Glomerular visceral epithelial cell (primary cell): ENCODE measurements around the gene ATP8A2.
A peak's percentile ranks its signal among the peaks of the same experiment; 100 is the strongest.
"Not testable (repeated sequence)": the region's sequence is repeated elsewhere in the genome, so short reads cannot be mapped to it uniquely, and the experiment has no call there.

Experiments used
- DNase-seq: peaks from one replicate; pipeline ENCODE4 v3.0.0-alpha.2; 2016; ENCODE audit errors: extremely low spot score

Gene ATP8A2

GRCh38 chr13:25371875-25372283, at the start of gene ATP8A2:
ATP8A2 (plus strand) TSS chr13:25371974; CDS start chr13:25372213, 239 bp downstream.
- no peak for DNase-seq

DNA sequence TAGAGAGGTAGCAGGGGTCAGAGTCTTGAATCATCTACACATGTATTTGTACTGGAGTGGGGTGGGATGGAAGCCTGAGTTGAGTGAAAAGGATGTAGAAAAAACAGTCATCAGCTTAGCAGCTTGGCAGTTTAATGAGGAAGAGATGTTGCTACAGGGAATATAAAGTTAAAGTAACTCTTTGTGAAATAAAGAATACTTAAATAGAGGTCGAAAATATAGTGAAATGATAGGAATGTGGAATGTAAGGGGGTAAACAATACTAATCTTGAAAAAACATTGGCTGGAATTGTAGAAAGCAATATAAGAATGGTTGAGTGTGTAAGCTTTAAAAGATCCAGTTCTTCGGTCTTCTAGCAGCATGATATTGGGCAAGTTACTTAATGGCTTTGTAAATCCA, 47.7 kb upstream of the ATP8A2 start:
- no peak for DNase-seq

DNA sequence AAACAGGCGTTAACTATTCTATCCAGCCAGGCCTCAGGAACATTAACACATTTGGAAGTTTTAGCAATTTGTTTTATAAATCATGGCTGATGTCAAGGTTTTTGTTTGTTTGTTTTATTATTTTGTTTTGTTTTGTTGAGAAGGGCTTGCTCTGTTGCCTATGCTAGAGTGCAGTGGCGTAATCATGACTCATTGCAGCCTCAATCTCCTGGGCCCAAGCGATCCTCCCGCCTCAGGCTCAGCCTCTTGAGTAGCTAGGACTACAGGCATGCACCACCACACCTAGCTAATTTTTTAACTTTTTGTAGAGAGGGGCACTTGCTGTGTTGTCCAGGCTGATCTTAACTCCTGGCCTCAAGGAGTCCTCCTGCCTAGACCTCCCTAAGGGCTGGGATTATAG, 42.1 kb upstream of the ATP8A2 start:
- no peak for DNase-seq

- DNase-seq: no peak
Observed at GRCh38 chr13:25330541-25330940, 41.2 kb upstream of the ATP8A2 start.

GRCh38 chr13:25335856-25336255, 35.9 kb upstream of the ATP8A2 start:
- DNase-seq: no peak

DNA sequence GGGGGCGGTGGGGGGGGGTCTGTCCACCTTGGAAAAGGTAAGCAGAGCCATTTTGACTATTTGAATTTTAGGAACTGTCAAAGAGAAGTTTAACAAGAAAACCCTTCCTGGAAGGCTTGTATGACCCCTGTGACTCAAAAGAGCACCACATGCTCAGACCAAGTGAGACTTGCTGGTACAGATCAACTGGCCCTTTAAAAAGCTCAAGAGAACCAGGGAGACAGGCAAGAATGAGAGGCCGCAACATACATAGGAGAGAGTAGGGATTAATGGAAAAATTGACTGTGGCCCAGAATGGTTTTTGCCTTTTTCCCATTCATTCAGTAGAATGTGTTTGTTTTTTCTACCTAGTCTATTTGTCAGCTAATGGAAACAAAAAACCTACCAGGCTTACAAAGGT, 26.2 kb upstream of the ATP8A2 start:
- no peak for DNase-seq

DNA sequence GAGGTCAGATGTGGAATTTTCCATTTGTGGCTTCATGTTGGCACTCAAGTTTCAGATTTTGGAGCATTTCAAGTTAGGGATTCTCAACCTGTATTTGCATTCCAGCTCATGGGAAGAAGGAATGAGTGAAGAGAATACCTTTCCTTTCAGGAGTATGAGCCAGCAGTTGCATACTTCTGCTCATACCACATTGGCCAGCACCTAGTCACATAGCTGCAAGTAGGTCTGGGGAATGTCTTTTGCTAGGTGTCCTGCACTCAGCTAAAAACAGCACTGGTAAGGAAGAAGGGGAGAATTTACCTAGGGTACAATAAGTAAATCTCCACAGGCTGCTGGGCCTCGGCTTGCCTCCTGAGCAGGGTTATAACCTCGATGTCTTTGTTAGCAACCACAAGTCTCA, 24.6 kb upstream of the ATP8A2 start:
- DNase-seq: no peak

GRCh38 chr13:25351404-25351803, 20.4 kb upstream of the ATP8A2 start:
- DNase-seq: no peak

GRCh38 chr13:25352230-25352629, 19.5 kb upstream of the ATP8A2 start:
- no peak for DNase-seq

- DNase-seq: no peak
Observed at GRCh38 chr13:25352806-25353205, 19.0 kb upstream of the ATP8A2 start.

- no peak for DNase-seq
Observed at GRCh38 chr13:25353344-25353743, 18.4 kb upstream of the ATP8A2 start.

GRCh38 chr13:25354377-25354776, 17.4 kb upstream of the ATP8A2 start:
- no peak for DNase-seq

DNA sequence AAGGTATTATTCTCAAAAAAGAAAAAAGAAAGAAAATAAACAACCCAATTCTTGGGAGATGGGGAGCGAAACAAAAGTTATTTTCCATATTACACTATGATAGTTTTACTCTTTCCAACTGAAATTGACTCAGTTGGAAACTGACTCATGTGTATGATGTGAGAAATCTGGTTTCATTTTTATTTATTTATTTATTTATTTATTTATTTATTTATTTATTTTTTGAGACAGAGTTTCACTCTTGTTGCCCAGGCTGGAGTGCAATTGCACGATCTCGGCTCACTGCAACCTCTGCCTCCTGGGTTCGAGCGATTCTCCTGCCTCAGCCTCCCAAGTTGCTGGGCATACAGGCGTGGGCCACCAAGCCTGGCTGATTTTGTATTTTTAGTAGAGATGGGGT, 11.3 kb upstream of the ATP8A2 start:
- not testable (repeated sequence) for DNase-seq

DNA sequence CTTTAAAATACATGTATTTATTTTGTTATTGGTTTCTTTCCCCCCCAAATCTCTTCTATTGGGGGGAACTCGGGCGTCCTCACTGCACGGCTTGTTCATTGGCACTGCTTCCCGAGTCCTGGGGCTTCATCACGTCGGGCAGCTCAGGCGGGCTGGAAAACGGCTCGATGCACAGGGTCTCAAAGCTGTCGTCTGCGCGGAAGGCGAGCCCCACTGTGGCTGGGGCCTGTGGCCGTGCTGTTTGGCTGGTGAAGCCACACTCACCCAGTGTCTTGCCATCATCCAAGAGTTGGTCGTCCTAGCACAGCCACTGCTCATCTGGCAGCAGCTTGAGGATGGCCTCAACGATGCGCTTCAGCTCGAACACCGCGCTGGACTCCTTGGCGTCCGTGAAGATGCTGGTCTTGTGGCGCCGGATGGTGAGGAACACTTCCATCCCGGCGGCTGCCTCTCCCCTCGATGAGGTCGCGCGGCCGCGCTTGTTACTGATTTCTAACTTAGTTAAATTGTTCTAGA, 6.0 kb upstream of the ATP8A2 start:
- DNase-seq: no peak

DNA sequence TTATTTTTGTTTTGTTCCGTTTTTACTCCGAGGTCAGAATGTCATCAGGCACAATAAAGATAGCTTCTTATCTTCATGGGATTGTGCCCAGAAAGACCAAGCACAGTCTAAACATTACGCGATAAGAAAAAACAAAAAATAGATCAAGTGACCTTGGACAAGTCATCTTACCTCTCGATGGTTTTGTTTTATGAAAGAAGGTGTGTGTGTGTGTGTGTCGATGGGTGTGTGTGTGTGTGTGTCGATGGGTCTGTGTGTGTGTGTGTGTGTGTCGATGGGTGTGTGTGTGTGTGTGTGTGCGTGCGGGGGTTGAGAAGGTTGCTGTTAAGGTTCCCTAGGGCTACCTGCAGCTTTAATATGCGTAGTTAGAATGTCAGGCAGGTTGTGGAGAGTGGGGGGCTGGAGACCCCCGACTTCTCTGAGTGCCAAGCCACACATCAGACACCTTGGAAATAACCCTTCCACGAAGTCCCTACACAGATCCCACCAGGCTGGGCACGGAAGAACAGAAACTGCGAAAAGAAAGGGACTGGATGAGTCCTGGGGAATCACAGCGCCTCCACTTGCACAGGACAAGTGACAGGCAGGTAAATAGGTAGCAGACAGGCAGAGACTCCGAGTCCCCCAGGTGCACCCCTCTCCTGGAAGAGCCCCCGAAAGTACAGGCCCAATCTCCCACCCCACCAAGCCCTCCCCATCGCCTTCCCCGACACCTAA, 458 bp upstream of the ATP8A2 start:
- DNase-seq: no peak

DNA sequence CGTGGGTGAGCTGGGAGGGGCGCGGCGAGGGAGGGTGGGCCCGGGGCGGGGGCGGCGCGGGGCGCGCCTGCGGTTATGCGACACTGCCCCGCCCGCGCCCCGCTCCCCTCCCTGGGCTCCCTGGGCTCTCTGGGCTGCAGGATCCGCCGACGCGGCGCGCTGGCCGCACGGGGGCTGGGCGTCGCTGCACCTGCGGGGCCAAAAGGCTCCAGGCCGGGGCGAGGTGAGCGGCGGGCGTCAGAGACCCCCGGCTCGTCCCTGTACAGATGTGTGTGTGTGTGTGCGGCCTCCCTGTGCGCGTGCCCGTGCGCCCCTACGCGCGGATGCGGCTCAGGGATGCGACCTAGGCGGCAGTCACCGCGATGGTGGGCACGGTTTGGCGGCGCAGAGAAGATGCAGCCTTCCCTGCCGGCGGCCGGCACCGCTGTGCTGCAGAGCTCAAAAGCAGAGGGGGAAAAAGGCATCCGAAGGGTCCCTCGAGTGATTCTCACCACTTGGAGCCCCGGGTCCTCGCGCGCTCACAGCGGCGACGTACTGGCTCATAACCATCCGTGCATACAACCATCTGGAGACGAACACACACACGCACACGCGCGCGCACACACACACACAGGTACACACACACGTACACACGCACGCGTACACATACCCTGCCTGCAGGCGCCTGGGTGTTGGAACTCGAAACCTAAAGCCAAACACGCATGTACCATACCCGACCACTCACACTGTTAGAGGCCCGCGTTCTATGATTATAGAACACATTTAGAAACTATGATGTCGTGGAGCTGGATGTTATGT, 709 bp downstream of the ATP8A2 start:
- DNase-seq: no peak

DNA sequence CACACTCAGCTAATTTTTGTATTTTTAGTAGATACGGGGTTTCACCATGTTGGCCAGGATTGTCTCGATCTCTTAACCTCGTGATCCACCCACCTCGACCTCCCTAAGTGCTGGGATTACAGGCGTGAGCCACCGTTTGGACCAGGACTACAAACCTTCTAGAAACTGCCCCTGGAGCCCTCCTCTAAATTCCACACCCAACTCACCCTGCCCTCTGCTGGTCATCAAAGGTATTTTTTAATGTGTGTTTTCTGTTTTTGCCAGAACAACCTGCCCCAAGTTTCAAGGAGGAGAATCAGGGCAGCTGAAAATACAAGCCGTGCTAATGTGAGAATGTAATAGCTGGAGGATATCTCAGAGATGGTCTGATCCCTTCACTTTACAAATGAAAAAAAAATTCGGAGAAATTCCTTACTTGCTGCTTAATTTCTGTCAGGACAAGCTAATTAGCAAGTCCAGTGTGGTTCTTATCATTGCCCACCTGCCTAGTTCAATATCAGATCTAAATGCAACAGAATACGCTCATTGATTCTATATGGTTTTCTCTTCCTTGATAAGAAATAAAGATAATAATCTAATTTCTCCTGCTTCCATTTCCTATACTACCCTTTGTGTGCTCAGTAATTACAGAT, 4.1 kb downstream of the ATP8A2 start:
- DNase-seq: peak; percentile 57

- no peak for DNase-seq
Observed at GRCh38 chr13:25377244-25377962, 5.6 kb downstream of the ATP8A2 start.

- no peak for DNase-seq
Observed at GRCh38 chr13:25378528-25378927, 6.8 kb downstream of the ATP8A2 start.

DNA sequence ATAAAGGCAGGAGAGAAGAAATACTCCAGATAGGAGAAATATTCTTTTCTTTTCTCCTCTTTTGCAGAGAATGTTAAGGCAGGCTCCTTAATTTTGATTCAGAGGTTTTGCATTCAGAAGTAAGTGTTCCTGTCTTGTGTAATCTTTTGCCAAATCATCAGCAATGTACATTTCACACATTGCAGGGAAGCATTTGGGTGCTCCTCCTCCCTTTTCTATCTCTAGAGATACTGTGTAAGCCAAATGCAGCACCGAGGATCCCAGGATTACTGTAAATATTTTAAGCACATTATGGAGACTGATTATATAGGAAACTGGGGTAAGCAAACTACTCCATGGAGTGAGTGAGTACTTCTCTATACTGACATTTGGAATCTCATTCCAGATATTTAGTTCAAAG, 7.2 kb downstream of the ATP8A2 start:
- DNase-seq: no peak

DNA sequence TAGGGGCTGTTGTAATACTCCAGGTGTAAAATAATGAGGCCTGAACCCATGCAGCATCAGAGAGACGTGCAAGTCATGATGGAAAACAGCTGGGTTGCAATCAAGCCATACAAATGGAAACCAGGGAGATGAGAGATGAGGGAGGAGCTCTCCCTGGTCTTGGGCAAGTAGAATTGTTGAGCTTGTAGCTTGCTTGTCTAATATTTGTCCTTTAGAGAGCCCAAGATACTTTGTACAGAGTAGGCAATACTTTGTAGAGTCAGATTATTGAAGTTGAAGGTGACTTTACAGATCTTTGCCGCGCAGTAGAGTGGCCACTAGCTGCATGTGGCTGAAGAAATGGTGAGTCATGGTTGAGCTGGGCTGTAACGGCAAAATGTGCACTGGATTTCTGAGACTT, 8.3 kb downstream of the ATP8A2 start:
- no peak for DNase-seq

- no peak for DNase-seq
Observed at GRCh38 chr13:25380741-25381324, 9.1 kb downstream of the ATP8A2 start.
